OCI-LY7 (cell line): ENCODE measurements around the gene NRCAM. TPM values are rescaled to one million over a fixed set of nuclear protein-coding genes. Genes with fewer than 3 reads are reported as not detected.

ENCODE experiments used
- BruUV-seq: library from RNA; stranded (reverse); fragments of 400-500 nt; replicated peaks from 2 replicates; lab custom pipeline; 2021; lab: Mats Ljungman, UMichigan
- CTCF ChIA-PET: fragments of 300-600 bp; sonication (Branson Sonifier 250); formaldehyde crosslinking; loops from one replicate; lab custom pipeline; 2022; ENCODE audit warnings: antibody characterized with exemption; ENCODE audit not compliant: unreplicated experiment; lab: Charles Lee
- POLR2A ChIA-PET: fragments of 300-600 bp; sonication (Branson Sonifier 250); formaldehyde crosslinking; loops from one replicate; lab custom pipeline; 2022; ENCODE audit warnings: antibody characterized with exemption; lab: Charles Lee
- DNase-seq: peaks from one replicate; pipeline ENCODE4 v3.0.0-alpha.2; 2015; ENCODE audit warnings: low spot score
- H2AFZ ChIP-seq: fragments of 200-600 bp; sonication (generic), shearing (Covaris generic); 2 replicates; pipeline ENCODE4 v1.6.1; 2014; ENCODE audit warnings: mild to moderate bottlenecking, antibody characterized with exemption, low read length, moderate library complexity
- H3K27ac ChIP-seq: fragments of 200-600 bp; sonication (generic); 2 replicates; pipeline ENCODE4 v1.5.1; 2014; ENCODE audit warnings: mixed run types, low read depth, mild to moderate bottlenecking, moderate library complexity, low read length, inconsistent platforms; ENCODE audit not compliant: poor library complexity, severe bottlenecking
- H3K36me3 ChIP-seq: fragments of 200-600 bp; sonication (generic); 2 replicates; pipeline ENCODE4 v1.6.1; 2014; ENCODE audit warnings: mild to moderate bottlenecking, antibody characterized with exemption, low read length, moderate library complexity, mixed read lengths; ENCODE audit not compliant: insufficient read depth
- H3K4me1 ChIP-seq: fragments of 200-600 bp; sonication (generic); 2 replicates; pipeline ENCODE4 v1.5.1; 2014; ENCODE audit warnings: mild to moderate bottlenecking, low read length; ENCODE audit not compliant: insufficient read depth, poor library complexity, severe bottlenecking
- H3K4me2 ChIP-seq: fragments of 200-600 bp; sonication (generic); 2 replicates; pipeline ENCODE4 v1.6.1; 2014; ENCODE audit warnings: mild to moderate bottlenecking, low read length
- H3K4me3 ChIP-seq: fragments of 200-600 bp; sonication (generic); 2 replicates; pipeline ENCODE4 v1.5.1; 2014; ENCODE audit warnings: mild to moderate bottlenecking, low read depth, low read length; ENCODE audit not compliant: poor library complexity, severe bottlenecking
- H3K79me2 ChIP-seq: fragments of 200-600 bp; sonication (generic); 2 replicates; pipeline ENCODE4 v1.6.1; 2016; ENCODE audit warnings: low read depth, mild to moderate bottlenecking, low read length, moderate library complexity, mixed read lengths; ENCODE audit not compliant: insufficient read depth
- H3K9me2 ChIP-seq: fragments of 200-600 bp; sonication (generic); 2 replicates; pipeline ENCODE4 v1.6.1; 2016; ENCODE audit warnings: mild to moderate bottlenecking, low read length, mixed read lengths; ENCODE audit not compliant: insufficient read depth
- H3K9me3 ChIP-seq: fragments of 200-600 bp; sonication (generic); 2 replicates; pipeline ENCODE4 v1.6.1; 2014; ENCODE audit warnings: mild to moderate bottlenecking, mixed run types, low read length, mixed read lengths
- H4K20me1 ChIP-seq: fragments of 200-600 bp; sonication (generic); 2 replicates; pipeline ENCODE4 v1.6.1; 2014; ENCODE audit warnings: mild to moderate bottlenecking, antibody characterized with exemption, low read length, moderate library complexity, mixed read lengths; ENCODE audit not compliant: insufficient read depth
- CTCF ChIP-seq: fragments of 200-600 bp; sonication (generic); conservative IDR thresholded peaks from 2 replicates; pipeline ENCODE4 v1.5.1; 2014; ENCODE audit warnings: mild to moderate bottlenecking, antibody characterized with exemption, low read length, moderate library complexity, mixed read lengths
- EZH2phosphoT487 ChIP-seq: fragments of 200-600 bp; sonication (generic); IDR thresholded peaks from 2 replicates; pipeline ENCODE4 v1.6.1; 2018; ENCODE audit warnings: low read depth, borderline replicate concordance, mild to moderate bottlenecking, mixed run types, antibody characterized with exemption, low read length, moderate library complexity, mixed read lengths
- intact Hi-C: fragments of 100-400 bp; cut with micrococcal nuclease; formaldehyde crosslinking; loops from one replicate; pipeline ENCODE4 v1.10.0; 2022; ENCODE audit not compliant: unreplicated experiment
- total RNA-seq, 2 experiments: library from RNA; depleted of rRNA in 1 of 2; stranded (reverse); fragments of >200 nt in 1 of 2; shearing (Covaris generic) in 1 of 2; gene quantifications; 2 replicates each; pipeline ENCODE4 v1.2.3, GENCODE V29; 2014 to 2022

The NRCAM gene
- total RNA-seq, 2 experiments from 2014 or later, result not detected

DNA sequence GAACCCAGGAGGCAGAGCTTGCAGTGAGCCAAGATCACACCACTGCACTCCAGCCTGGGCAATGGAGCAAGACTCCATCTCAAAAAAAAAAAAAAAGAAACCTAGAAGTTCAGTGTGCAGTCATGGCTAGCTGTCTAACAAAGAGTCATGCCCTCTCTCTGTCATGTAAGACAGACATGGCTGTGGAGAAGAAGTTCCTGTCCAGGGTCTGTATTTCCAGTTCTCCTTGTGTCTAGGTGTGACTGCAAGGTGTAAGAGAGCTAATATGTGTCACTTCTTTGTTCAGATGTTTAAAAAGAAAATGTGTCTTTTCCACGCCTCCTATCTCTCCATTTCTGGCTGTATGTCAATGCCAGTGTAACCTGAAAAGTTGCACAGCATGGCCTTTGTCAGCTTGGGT, 139.5 kb downstream of the NRCAM start:
- Histone ChIP-seq H2AFZ (no peak overlapping the region), H3K9me2 (no peaks in the 10 kb centered on the region), H3K9me3 (no peaks in the 10 kb centered on the region), H3K36me3 (no peaks in the 10 kb centered on the region), H3K4me3 (no peak overlapping the region), H3K4me1 (no peaks in the 10 kb centered on the region), H3K79me2 (no peaks in the 10 kb centered on the region), H4K20me1 (no peaks in the 10 kb centered on the region), H3K27ac (no peak overlapping the region), H3K4me2 (no peak overlapping the region)
- DNase-seq, result no peak
- intact Hi-C loops, result no loop called here
- ChIA-PET CTCF (no interaction called here), POLR2A (interaction anchor here (0.7 kb wide), 2 partner anchors 11 to 107 kb away, joined by 3 read pairs; no protein-coding TSS in a partner anchor)
- no peak for TF ChIP-seq CTCF
- no peak for TF ChIP-seq EZH2phosphoT487
- BruUV-seq, result no TSS peak

DNA sequence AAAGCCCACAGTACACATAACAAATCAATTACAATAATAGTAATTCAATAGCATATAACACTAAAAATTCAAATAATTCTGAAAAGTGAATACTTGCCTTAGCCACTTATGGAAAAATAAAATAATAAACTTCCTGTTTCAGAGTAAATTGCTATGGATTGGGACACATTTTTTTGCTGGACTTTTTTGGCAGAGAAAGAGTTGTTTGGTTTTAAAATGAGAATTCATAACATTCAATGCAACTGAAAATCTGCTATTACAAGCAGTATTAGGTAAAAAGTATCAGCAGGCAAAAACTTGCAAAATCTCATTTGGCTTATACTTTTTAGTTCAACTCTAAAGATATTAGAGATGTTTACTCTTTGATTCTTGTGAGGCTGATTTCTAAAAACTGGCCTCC, 141.7 kb downstream of the NRCAM start:
- ChIA-PET POLR2A (no interaction called here), CTCF (no interaction called here)
- Histone ChIP-seq H3K27ac (no peak overlapping the region), H3K4me3 (no peak overlapping the region), H3K4me1 (no peaks in the 10 kb centered on the region), H3K9me2 (no peaks in the 10 kb centered on the region), H3K79me2 (no peaks in the 10 kb centered on the region), H2AFZ (no peak overlapping the region), H3K4me2 (no peak overlapping the region), H3K36me3 (no peaks in the 10 kb centered on the region), H3K9me3 (no peaks in the 10 kb centered on the region), H4K20me1 (no peaks in the 10 kb centered on the region)
- intact Hi-C loops, result no loop called here
- no peak for DNase-seq
- no peak for TF ChIP-seq CTCF
- no peak for TF ChIP-seq EZH2phosphoT487
- no TSS peak for BruUV-seq

DNA sequence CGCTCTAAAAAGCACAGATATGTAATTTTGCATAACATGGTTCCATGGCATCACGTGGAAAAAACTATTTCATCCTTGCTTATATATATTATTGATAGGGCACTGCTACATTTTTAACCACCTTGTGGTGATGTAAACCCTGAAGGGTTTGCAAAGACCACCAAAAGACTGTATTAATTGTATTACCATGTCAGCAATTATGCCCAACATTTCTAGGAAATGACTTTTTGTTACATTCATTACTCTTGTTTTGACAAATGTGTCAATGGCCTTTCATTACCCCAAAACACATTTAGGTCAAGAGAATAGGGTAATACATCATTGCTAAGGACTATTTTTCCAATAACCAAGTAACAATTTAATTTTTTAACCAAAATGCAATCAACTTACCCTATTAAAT, 142.2 kb downstream of the NRCAM start:
- Histone ChIP-seq H3K4me2 (no peak overlapping the region), H3K27ac (no peak overlapping the region), H3K4me3 (no peak overlapping the region), H3K4me1 (no peaks in the 10 kb centered on the region), H2AFZ (no peak overlapping the region), H4K20me1 (no peaks in the 10 kb centered on the region), H3K36me3 (no peaks in the 10 kb centered on the region), H3K9me3 (no peaks in the 10 kb centered on the region), H3K9me2 (no peaks in the 10 kb centered on the region), H3K79me2 (no peaks in the 10 kb centered on the region)
- no TSS peak for BruUV-seq
- intact Hi-C loops, result no loop called here
- TF ChIP-seq CTCF (no peak), EZH2phosphoT487 (no peak)
- POLR2A ChIA-PET, result no interaction called here
- CTCF ChIA-PET, result no interaction called here
- no peak for DNase-seq
